BJ (cell line): ENCODE data around the gene WBP1. TPM values are rescaled to one million over a fixed set of nuclear protein-coding genes. Genes with fewer than 3 reads are reported as not detected.

ENCODE experiments used
- CTCF ChIA-PET: fragments of 350-600 bp; formaldehyde crosslinking; extraction: SDS; loops from one replicate; lab custom pipeline; 2021; ENCODE audit warnings: antibody characterized with exemption, inconsistent platforms; lab: Yijun Ruan, JAX
- POLR2A ChIA-PET: fragments of 300-600 bp; sonication (Branson Sonifier 250); formaldehyde crosslinking; extraction: SDS; loops from one replicate; lab custom pipeline; 2021; ENCODE audit warnings: antibody characterized with exemption; lab: Charles Lee
- DNase-seq: peaks from one replicate; pipeline ENCODE4 v3.0.0-alpha.2; 2011; ENCODE audit warnings: low read depth
- H3K27me3 ChIP-seq: 2 replicates; pipeline ENCODE4 v1.6.0; 2011; ENCODE audit warnings: low read length; ENCODE audit not compliant: control insufficient read depth, insufficient read depth
- H3K36me3 ChIP-seq: 2 replicates; pipeline ENCODE4 v1.5.1; 2011; ENCODE audit warnings: low read length; ENCODE audit not compliant: control insufficient read depth, insufficient read depth
- H3K4me3 ChIP-seq: 2 replicates; pipeline ENCODE4 v1.5.1; 2011; ENCODE audit warnings: low read depth, mild to moderate bottlenecking, control low read depth, low read length
- polyA plus RNA-seq: library from polyadenylated mRNA; depleted of rRNA; stranded (reverse); fragments of >200 nt; gene quantifications from 2 replicates; pipeline ENCODE4 v1.2.3, GENCODE V29; 2011
- TF ChIP-seq, protein P1 (sequence below): IDR thresholded peaks from 2 replicates; pipeline ENCODE4 v1.5.1; 2011; ENCODE audit warnings: low read depth, mild to moderate bottlenecking, control low read depth, inconsistent platforms, low read length, moderate library complexity; ENCODE audit not compliant: insufficient read depth

Gene WBP1
- polyA plus RNA-seq, 1 experiment, result 92.0 TPM

DNA sequence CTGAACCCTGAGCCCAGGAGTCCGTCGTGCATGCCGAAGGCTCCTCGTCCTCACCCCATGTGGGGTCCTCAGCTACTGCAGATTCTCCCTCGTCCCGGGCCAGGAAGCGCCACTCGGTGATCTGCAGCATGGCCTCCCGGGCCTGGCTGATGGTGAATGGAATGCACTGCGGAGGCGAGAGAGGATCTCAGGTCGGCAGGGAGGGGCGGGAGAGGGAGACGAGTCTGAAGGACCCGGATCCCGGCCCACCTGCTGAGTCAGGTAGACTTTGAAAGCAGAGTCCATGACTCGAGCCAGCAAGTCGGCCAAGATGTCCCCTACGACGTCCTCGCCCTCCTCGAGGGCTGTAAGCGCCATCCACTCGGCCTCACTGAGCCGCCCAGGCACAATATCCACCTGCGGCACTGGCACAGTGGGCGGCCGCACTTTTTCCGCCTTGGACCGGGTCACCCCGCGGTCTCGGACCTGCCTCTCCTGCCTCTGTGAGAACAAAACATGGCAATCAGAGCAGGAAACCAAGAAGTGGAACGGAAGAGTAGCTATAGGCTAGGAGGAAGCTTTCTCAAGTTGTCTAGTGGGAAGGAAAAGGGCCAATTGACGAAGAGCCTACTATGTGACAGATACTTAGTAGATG, 42.4 kb upstream of the WBP1 start:
- H3K36me3 ChIP-seq, result no peaks in the 10 kb centered on the region
- TF ChIP-seq, protein P1, sequence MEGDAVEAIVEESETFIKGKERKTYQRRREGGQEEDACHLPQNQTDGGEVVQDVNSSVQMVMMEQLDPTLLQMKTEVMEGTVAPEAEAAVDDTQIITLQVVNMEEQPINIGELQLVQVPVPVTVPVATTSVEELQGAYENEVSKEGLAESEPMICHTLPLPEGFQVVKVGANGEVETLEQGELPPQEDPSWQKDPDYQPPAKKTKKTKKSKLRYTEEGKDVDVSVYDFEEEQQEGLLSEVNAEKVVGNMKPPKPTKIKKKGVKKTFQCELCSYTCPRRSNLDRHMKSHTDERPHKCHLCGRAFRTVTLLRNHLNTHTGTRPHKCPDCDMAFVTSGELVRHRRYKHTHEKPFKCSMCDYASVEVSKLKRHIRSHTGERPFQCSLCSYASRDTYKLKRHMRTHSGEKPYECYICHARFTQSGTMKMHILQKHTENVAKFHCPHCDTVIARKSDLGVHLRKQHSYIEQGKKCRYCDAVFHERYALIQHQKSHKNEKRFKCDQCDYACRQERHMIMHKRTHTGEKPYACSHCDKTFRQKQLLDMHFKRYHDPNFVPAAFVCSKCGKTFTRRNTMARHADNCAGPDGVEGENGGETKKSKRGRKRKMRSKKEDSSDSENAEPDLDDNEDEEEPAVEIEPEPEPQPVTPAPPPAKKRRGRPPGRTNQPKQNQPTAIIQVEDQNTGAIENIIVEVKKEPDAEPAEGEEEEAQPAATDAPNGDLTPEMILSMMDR, result no peak
- H3K4me3 ChIP-seq, result no peak overlapping the region
- ChIA-PET POLR2A (no interaction called here), CTCF (interaction anchor here (0.7 to 2.2 kb wide), 3 partner anchors 12 to 170 kb away, joined by 3 to 10 read pairs (median 3); no protein-coding TSS in a partner anchor)
- H3K27me3 ChIP-seq, result no peaks in the 10 kb centered on the region
- DNase-seq, result no peak

DNA sequence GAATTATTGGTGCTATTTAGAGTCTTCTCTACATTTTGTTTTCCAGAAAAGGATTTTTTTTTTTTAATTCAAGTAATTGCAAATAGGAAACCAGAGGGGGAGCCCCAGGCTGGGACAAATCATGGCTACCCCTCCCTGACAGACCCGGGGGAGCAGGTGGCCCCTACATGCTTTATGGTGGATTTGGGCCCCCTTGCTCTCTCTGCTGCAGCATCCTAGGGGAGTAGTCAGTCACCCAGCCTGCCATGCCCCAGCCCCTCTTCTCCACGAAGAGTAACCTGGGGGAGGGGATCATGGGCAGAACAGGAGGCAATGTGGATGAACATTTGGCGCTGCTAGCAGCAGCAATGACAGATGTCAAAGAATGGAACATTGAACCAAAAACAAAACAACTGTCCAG, 41.5 kb upstream of the WBP1 start:
- no peak overlapping the region for H3K4me3 ChIP-seq
- H3K36me3 ChIP-seq, result no peaks in the 10 kb centered on the region
- TF ChIP-seq, protein P1, result 0 out of 2 replicates have a peak, but pooled peaks have one; percentile 16
- no peaks in the 10 kb centered on the region for H3K27me3 ChIP-seq
- POLR2A ChIA-PET, result no interaction called here
- no peak for DNase-seq
- CTCF ChIA-PET, result interaction anchor here (0.6 kb wide), 1 partner anchor 48 kb away, joined by 3 read pairs; no protein-coding TSS in a partner anchor

DNA sequence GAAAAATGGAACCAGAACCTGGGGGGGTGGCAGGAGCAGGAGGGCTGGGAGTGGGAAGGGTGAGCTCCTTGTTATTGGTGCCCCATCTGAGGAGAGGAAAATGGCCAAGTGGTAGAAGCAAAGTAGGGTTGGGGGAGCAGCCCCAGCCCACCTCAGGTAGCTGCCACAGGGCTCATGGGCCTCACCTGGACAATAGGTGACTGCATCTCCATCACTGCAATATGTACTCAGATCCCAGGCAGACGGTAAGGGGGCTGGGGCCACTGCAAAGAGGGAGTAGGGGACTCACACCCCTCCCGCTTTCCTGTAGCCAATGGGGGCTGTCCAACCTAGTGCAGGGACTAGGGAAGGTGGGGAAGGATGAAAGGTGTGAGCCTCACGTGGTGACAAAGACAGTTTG, 41.0 kb upstream of the WBP1 start:
- CTCF ChIA-PET, result interaction anchor here (0.6 kb wide), 1 partner anchor 47 kb away, joined by 3 read pairs; no protein-coding TSS in a partner anchor
- DNase-seq, result no peak
- Histone ChIP-seq H3K27me3 (no peaks in the 10 kb centered on the region), H3K36me3 (no peaks in the 10 kb centered on the region), H3K4me3 (no peak overlapping the region)
- POLR2A ChIA-PET, result no interaction called here
- TF ChIP-seq, protein P1, result no peak

DNA sequence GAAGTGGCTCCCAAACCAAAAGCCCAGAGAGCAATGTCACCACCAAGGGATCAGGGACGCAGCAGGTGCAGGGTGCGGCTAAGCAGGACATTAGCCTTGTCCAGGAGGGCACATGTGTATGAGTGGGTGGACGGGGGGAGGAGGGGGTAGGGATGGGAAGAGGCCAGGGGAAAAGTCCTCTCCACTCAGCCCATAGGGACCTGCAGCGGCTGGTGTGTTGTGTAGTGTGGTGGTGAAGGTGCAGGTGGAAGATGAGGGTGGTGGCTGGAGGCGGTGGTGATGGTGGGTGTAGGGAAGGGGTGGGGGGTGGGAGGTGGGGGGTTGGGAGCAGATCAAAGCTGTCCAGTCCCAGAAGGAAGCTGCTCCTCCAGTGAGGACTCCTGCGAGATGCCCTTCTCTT, 40.5 kb upstream of the WBP1 start:
- Histone ChIP-seq H3K27me3 (no peaks in the 10 kb centered on the region), H3K36me3 (no peaks in the 10 kb centered on the region), H3K4me3 (no peak overlapping the region)
- DNase-seq, result no peak
- TF ChIP-seq, protein P1, result no peak
- POLR2A ChIA-PET, result no interaction called here
- CTCF ChIA-PET, result interaction anchor here (1.5 kb wide), 1 partner anchor 9 kb away, joined by 5 read pairs; no protein-coding TSS in a partner anchor

DNA sequence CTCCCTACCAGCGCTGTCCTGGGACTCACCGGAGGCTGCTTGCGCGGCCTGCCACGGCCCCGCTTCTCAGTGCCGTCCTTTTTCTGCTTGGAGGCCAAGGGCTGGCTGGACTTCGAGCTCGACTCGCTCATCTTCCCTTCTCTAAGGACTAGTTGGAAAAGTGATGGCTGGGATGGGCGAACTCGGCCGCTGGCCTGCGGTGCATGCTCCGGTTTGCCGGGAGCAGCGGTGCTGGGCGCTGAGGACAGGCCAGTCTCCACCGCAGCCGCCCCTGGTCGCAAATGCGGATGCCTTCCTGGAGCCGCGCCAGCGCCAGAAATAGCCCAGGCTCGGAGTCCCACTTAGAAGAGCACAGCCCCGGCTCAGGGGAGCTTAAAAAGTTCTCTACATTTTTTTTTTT, 39.9 kb upstream of the WBP1 start:
- Histone ChIP-seq H3K27me3 (no peaks in the 10 kb centered on the region), H3K36me3 (no peaks in the 10 kb centered on the region), H3K4me3 (no peak overlapping the region)
- DNase-seq, result no peak
- TF ChIP-seq, protein P1, result no peak
- ChIA-PET CTCF (interaction anchor here (1.5 kb wide), 1 partner anchor 9 kb away, joined by 5 read pairs; no protein-coding TSS in a partner anchor), POLR2A (no interaction called here)
